HG02588 (cell line): ENCODE results near the gene SHF.
"Not testable (repeated sequence)": the region's sequence is repeated elsewhere in the genome, so short reads cannot be mapped to it uniquely, and the experiment has no call there.

Source experiments
- ATAC-seq: cut with Tn5 transposase; IDR thresholded peaks from one replicate; pipeline ENCODE4 v1.9.1; 2021; ENCODE audit warnings: mild to moderate bottlenecking, moderate library complexity; ENCODE audit not compliant: unreplicated experiment

SHF gene, protein sequence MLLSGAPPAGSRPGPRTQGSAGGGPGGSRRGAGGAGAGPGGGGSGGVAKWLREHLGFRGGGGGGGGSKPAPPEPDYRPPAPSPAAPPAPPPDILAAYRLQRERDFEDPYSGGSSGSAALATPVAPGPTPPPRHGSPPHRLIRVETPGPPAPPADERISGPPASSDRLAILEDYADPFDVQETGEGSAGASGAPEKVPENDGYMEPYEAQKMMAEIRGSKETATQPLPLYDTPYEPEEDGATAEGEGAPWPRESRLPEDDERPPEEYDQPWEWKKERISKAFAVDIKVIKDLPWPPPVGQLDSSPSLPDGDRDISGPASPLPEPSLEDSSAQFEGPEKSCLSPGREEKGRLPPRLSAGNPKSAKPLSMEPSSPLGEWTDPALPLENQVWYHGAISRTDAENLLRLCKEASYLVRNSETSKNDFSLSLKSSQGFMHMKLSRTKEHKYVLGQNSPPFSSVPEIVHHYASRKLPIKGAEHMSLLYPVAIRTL

DNA sequence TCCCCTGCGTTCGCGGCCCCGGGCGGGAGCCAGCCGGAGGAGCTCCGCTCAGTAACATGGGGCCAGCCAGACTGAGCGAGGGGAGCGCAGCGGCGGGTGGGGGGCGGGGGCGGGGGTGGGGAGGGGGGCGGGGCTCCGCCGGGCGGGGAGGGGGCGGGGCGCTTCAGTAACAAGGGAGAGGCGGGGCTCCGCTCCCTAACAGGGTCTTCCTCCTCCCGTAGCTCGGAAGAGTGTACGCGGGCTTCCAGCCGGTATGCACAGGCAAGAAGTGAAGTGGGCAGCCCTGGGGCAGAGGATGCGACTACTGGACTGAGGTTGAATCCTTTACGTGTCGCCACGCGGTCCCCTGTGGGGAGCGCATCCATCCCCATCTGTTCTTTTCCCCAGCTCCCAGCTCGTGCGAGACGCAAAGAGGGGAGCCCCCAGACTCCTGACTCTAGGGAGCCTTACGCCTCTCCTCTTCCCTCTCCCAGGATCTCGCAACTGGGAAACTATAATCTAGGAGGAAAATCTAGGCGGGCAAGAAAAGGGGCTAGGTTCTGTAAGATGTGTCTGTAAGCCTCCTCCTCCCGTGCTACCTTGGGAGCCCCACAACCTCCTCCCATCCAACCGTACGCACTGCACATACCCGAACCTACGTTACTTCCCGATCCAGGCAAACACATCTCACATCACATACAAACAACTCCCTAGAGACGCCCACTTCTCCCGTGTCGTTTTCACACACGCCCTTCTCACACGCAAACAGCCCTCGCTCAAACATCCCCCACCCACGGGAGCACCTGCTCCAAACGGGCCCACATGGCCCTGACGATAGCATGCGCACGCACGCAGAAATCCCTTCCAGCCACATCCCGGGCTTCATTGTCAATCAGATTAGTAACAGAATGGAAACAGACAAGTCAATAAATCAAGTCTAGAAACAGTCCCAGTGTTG, at the start of gene SHF:
SHF (minus strand) TSS at position 73 of the 937 bp plus-strand sequence; CDS start at position 58, 15 bp downstream.
- ATAC-seq = peak; percentile 37

DNA sequence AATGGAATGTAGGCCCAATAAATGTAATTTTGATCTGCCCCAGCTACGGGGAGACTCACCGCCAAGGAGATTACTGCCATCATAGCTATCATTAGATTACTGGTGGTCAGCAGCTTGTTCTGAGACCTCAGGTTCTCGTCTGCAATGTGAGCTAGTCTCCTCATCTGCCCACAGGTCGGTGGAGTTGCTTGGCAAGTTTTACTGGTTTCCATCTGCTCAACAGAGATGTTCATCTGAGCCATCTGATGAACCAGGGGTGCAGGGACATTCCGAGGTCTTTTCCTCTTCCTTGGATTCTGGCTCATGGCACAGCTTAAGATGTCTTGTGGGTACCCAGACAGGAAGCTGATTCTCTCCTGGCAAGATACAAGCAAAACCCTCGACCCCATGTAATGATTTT, 49.0 kb upstream of the SHF start:
- not testable (repeated sequence) for ATAC-seq

DNA sequence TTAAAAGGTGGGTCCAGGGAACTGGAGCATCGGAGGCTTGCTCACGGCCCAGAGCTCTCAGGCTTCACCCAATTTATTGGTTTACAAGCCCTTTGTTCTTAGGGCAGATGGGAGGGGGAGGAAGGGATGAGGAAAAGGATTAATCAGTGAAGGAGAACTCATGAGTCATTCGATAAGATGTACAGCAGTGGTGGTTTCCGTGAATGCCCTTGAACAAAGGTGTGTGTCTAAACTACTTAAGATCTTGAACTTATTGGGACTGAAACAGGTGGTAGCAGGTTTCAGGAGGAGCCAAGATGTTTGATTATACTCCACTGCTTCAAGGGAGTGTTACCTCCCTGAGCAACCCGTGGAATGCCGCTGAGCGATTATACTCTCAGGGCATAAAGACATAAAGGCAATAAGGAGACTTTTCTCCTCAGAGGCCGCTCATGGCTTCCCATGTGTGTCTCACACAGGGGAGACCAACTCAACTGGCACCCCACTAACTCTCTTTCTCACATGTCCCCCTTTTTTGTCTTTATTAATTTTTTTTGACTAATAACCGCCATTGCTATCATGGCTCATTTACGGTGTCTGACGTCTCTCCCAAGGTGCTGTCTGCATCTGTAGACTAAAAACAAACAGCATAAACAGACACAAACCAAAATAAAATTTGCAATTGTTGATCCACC, 46.9 kb upstream of the SHF start:
- no peak for ATAC-seq

DNA sequence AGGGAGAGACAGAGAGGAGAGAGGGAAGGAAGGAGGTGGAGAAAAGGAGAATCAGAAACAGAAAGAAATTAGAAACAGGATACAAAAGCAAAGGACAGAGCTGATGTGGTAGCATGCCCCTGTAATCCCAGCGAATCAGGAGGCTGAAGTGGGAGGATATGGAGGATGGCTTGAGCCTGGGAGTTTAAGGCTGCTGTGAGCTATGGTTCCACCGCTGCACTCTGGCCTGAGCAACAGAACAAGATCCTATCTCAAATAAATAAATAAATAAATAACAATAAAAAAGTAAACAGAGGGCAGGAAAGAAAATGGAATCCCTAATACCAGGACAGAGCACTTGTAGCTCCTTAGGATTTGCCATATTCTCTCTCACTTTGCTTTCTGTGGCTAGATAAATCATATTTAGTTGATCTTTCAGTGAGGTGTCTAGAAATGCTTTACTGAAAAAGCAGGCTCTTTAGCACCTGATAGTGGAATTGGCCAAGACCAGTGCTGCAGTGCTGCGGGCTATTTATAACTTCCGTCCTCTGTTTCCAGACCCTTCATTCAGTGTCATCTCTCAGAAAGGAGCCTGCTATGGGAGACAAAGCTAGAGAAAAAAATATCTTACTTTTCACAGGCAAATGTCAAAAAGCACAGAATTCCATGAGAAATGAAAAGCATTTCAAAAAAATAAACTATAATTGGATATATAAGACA, 44.2 kb upstream of the SHF start:
- ATAC-seq = no peak

DNA sequence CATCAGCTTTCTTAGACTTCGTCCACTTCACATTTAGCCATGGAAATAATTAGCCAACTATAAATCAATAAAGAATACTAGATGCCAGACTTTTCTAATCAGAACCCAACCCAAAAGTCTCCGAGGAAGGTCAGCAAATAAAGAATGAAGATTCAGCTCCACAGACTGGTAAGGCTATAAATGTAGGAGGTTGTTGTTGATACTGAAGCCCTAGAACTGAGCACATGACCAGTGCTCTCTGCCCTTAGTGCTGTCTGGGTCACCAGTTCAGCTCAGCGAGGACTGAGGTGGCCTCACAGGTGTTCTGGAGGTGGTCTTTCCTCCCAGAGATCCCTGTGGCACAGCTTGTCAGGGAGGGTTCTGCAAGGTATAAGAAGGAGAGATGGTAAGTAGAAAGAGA, 43.4 kb upstream of the SHF start:
- ATAC-seq = no peak

DNA sequence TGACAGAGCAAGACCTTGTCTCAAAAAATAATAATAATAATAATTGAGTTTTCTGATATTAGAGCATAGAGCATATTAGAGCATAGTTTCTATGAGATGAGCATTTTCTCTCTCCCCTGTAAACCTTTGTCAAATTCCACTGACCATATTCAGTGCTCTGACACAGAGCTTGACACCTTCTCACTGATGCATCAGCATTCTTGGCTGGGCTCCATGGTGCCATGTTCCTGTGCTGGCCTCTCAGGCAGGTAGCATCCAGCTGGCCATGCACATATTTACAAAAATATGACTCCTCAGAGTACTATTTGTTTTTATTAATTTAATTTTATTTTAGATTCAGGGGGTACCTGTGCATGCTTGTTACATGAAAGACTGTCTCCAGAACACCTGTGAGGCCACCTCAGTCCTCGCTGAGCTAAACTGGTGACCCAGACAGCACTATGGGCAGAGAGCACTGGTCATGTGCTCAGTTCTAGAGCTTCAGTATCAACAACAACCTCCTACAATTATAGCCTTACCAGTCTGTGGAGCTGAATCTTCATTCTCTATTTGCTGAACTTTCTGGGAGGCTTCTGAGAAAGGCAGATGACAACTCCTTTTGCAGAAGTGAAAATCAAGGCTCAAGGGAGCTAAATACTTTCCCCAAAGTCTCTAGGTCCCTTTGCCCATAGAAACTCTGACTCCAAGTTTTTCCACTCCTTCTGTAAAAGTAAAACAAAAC, 42.6 kb upstream of the SHF start:
- no peak for ATAC-seq

DNA sequence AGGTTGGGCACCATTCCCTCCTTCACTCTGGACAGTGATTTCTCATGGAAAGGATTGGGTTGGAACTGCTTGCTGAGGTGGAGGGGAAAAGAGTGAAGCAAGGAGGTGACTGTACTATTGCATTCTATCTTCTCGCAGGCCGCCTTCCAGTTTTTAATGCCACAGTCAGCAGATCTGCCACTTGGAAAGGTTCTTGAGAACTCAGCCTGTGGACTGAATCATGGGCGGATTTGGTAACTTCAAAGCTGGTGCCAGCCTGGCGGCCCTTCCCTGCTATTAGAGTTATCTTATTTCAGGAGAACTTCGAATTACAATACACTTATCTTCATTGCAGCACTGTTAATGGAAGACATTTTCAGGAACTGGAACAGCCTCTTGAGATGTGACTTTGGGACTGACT, 41.2 kb upstream of the SHF start:
- ATAC-seq = no peak

DNA sequence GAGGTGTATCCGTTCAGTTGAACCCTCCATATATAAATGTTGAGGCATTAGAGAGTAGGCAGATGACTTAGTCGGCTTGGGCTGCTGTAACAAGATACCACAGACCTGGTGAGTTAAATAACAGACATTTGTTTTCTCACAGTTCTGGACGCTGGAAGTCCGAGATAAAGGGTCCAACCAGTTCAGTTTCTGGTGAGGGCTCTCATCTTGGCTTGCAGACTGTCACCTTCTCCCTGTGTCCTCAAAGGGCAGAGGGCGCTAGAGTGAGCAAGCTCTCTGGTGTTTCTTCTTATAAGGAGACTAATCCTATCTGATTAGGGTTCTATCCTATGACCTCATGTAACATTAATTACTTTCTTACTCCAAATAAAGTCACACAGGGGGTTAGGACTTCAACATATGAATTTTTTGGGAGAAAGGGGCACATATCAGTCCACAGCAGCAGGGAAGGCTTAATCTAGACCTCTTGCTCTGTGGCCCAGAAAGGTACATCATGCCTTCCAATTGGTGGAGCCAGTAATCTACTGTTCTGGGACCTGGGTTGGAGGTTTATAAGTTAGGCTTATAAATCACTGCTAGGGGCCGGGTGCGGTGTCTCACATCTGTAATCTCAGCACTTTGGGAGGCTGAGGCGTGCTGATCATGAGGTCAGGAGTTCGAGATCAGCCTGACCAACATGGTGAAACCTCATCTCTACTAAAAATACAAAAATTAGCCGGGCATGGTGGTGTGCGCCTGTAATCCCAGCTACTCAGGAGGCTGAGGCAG, 37.9 kb upstream of the SHF start:
- ATAC-seq = no peak

DNA sequence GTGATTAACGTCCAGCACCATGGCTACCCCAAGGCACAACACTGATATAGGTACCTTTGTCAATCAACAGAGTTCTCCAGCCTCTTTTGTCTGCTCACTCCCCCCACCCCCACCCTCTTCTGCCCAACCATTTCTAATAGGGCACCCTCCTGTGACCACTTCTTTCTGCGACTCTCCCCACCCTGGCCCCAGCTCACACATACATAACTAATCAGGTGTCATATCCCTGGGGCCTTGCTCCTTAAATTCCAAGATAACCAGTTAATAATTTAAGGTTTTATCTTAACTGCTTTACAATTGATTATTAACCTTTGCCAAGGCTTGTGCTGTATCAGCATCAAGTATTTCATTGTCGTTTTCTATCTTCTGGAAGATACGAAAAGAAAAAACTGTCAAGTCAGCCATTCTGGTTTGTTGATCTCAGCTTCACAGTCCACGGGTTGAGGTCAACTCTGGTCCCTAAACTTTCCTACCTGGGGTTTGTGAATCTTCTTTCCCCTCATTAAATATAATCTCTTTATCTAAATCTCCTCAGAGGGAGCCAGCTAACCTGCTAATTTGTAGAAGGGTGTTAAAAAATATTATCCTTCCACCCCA, 37.0 kb upstream of the SHF start:
- ATAC-seq = no peak

DNA sequence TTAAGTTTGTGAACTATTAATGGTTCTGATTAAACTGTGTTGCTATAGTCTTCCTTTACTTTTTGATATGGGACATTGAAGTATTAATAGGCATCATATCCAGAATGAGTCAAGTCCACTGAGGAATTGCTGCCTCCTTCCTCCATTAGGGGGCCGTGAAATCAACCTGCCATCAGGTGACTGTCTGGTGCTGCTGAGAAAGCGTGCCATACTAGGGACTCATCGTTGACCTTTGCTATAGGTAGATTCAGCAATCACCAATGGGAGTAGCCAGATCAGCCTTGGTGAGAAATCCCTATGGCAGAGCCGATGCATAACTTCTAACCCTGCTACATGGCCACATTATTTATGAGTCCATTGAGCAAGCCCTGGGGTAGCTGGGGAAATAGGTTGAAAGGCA, 34.2 kb upstream of the SHF start:
- ATAC-seq = no peak

DNA sequence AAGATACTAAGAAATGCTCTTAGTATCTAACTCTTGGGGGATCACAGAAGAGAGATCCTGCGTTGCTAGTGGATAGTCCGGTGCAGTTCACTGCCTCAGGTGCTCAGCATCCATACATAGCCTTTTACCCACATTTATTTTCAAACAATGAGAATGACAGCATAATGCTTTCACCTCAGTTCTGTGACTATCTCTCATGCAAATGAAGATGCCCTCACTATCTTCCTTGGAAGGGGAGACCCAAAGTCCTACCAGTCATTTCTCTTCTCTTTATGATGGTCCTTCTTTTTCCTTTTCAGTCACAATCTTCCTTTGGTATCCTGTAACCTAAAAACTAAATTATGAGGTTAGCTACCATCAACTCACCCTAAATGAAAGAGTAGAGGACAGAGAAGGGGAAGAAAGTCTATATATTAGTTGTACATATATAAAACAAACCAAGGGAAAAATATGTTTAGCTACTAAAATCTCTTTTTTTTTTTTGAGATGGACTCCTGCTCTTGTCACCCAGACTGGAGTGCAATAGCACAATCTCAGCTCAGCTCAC, 33.4 kb upstream of the SHF start:
- no peak for ATAC-seq

DNA sequence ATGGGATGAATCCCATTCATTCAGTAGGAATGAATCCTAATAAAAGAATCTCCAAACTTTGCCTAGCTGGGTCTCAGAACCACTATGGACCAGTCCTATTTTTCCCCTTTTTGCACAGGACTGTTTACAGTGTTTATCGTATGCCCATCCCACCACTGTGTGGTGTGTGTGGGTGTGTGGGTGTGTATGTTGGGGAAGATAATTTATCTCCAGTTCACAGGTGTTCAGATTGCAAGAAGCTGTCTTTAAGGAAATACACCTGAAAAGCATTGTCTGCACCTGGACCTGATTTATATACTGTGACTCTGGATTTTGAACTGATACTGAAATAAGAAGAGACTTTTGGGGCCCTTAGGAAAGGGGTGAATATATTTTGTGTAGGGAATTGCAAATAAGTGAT, 24.7 kb upstream of the SHF start:
- no peak for ATAC-seq

DNA sequence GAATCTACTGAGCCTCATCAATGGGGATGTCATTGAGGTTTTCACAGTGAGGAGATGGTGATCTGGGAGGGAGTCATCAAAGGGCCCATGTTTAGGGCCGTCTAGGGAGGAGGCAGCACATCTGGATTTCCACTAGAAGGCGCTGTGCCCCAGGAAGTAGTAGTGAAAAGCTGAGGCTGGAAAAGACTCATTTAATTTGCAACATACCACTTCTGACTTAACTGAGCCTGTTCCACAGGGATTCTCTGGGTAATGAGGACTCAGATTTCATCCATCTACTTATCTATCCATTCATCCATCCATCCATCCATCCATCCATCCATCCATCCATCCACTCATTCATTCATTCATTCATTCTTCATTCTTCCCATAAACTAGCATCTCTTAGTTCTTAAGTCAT, 17.4 kb upstream of the SHF start:
- no peak for ATAC-seq

DNA sequence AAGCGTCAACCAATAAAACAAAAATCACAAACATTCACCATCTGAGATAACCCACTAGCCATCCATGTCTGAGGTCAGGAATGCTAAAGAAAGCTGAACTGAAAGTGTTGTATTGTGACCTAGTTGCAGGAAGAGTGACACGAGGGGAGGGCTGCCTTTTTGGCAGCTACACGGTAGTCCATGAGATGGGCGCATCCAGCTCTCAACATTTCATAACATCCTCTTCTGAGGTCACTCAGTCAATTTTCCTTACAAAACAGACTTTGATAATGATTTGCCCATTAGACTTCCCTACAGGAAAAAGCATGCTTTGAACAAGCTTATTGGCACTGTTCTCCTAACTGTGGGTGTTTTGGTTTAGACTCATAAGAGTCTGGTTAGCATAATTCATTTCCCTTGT, 15.4 kb upstream of the SHF start:
- ATAC-seq = no peak

DNA sequence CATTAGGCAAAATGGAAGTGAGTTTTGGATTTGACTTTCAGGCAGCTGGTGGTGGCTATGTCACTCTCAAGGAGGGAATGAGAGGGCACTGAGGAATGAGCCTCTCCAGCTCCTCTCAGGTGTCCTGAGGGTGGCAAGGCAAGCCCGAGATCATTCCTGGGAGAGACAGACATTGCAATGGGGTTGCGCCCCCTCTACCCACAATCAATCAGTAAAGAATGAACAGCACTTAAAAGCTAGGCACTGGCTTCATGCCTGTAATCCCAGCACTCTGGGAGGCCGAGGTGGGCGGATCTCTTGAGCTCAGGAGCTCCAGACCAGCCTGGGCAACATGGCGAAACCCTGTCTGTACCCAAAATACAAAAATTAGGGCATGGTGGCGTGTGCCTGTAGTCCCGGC, 14.1 kb upstream of the SHF start:
- no peak for ATAC-seq

DNA sequence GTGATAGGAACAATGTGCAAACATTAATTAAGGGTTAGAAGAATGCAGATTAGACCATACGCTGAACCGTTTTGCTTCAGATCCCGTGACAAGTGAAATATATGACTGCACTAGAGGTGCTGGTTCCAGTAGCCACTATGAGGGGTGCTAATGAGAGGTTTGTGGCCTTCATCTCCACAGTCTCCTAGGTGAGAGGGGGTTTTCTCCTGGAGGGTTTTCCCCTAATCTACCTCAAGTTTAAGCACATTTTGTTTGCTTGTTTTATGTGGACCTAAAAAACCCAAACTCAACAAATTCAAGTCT, 13.7 kb upstream of the SHF start:
- no peak for ATAC-seq

DNA sequence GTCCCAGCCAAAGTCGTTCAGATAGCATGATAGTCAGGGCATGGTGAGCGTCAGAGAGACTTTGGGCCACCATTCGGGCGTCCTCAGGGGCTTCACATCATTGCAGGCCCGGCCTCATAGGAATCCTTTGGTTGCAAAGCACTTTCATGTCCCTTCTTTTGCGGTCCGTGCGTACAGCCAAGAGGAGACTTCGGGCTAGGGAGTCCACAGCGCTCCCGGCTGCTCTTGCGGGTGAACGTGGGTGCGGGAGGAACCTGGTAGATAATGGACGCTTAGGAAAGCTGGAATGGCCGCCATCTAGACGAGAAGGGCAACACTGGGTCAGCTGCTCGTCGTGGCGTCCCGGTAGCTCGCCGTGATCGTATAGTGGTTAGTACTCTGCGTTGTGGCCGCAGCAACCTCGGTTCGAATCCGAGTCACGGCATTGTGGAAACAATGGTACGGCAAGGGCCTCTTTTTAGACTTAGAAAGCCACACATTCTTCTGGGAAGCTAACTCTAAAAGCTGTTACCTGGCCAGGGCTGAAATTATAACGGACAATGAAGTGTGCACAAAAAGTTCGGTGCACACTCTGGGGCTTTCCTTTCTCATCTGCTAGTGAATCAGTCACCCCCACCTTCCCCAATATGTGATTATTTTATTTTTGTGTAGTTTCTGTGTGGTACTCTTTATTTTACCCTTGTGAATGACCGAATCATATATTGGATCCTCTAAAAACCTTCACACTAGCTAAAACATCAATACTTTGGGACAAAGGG, 13.2 kb upstream of the SHF start:
- peak; percentile 10 for ATAC-seq
